ENCODE data around the gene KRTAP5-9. TPM values are rescaled to one million over a fixed set of nuclear protein-coding genes. Genes with fewer than 3 reads are reported as not detected.

The KRTAP5-9 gene
- total RNA-seq, 3 donors from 2014 or later (not counting 1 experiment from before 2014, with no cell fraction given), result 0.31 TPM; not detected in 2

DNA sequence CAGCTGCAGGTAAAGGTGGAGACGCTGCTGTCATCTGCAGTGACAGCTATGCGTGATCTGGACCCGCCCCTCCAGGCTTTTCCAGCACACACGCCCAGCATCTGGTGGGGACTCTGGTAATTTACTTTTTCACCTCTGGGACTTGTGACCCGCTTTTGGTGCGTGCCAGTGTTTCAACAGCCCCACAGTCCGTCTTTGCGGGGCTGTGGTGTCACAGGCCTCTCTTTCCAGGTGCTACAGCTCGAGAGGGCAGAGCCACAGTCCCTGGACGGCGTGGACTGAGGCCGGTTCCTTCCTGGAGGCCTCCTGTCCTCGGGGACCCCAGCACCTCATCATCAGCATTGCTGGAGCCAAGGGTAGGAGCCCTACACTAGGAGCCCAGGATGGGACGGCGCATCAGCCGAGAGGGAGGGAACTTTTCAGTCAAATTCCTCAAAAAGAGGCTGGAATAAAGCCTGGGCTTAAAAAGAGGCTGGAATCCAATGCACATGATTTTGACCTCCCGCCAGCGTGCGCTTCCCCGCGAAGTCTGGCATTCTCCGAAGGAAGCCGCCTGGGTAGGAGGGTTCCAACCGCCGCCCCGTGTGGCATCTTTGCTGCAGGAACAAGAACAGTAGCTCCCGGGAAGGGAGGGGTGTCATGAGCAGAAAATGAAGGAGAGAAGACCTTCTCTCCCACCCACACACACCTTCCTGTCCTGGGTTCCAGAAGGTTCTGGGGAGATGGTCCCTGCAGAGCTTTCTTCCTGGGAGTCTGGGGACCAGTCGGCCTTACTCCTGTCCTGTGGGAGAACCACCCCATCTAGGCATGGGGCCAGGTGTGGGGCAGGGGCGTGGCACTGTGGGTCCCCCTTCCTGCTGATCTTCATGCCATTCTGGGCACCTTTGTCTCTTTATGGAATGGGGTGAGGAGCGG, 46.9 kb upstream of the KRTAP5-9 start:
- Histone ChIP-seq H3K27me3 (ENCODE audit: control insufficient read depth, insufficient read depth, low read length) (no peaks in the 10 kb centered on the region), H3K36me3 (ENCODE audit: control insufficient read depth, insufficient read depth, low read length) (peaks cover 68% of the 10 kb centered on the region), H3K27ac (ENCODE audit: low read length) (no peak overlapping the region), H3K9me3 (ENCODE audit: control insufficient read depth, insufficient read depth, low read length) (no peaks in the 10 kb centered on the region), H3K4me3 (ENCODE audit: low read length) (no peak overlapping the region), H3K4me1 (ENCODE audit: control insufficient read depth, insufficient read depth, low read length) (no peaks in the 10 kb centered on the region)
- H3K27ac Mint-ChIP-seq, result no peak overlapping the region
- H3K9me3 Mint-ChIP-seq, result no peaks in the 10 kb centered on the region
- H3K36me3 Mint-ChIP-seq, result peaks cover 9% of the 10 kb centered on the region
- DNase-seq, result no peak
- no peak overlapping the region for H3K4me3 Mint-ChIP-seq
- H3K27me3 Mint-ChIP-seq (ENCODE audit: low read depth in 2 of 2), result no peaks in the 10 kb centered on the region
- WGBS (ENCODE audit: insufficient coverage), result 97% methylated on average over 30 of the region's 30 CpGs
- intact Hi-C loops (cut with micrococcal nuclease), result no loop called here
- peaks cover 0 to 4% of the 10 kb centered on the region in 2 donors for H3K4me1 Mint-ChIP-seq
- no peak for ATAC-seq
- TF ChIP-seq, protein P1, sequence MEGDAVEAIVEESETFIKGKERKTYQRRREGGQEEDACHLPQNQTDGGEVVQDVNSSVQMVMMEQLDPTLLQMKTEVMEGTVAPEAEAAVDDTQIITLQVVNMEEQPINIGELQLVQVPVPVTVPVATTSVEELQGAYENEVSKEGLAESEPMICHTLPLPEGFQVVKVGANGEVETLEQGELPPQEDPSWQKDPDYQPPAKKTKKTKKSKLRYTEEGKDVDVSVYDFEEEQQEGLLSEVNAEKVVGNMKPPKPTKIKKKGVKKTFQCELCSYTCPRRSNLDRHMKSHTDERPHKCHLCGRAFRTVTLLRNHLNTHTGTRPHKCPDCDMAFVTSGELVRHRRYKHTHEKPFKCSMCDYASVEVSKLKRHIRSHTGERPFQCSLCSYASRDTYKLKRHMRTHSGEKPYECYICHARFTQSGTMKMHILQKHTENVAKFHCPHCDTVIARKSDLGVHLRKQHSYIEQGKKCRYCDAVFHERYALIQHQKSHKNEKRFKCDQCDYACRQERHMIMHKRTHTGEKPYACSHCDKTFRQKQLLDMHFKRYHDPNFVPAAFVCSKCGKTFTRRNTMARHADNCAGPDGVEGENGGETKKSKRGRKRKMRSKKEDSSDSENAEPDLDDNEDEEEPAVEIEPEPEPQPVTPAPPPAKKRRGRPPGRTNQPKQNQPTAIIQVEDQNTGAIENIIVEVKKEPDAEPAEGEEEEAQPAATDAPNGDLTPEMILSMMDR (IDR thresholded peaks at IDR 0.05), result no peak

DNA sequence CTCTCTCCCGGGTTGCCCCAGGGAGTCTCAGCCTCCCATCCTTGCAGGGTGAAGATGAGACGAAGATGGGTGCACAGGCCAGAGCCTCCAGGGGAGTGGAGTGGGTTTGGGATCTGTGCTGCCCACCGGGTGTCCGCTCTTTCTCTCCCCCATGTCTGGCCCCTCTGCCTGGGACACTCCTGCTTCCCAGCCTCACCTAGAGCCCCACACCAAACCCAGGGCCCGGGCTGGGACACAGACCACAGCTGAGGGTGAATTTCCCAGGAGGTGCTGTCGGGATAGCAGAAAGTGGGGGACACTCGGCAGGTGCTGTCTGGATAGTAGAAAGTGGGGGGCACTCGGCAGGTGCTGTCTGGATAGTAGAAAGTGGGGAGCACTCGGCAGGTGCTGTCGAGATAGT, 46.2 kb upstream of the KRTAP5-9 start:
- DNase-seq, result no peak
- H3K27me3 ChIP-seq (ENCODE audit: control insufficient read depth, insufficient read depth, low read length), result no peaks in the 10 kb centered on the region
- H3K27ac ChIP-seq (ENCODE audit: low read length), result no peak overlapping the region
- Mint-ChIP-seq H3K9me3 (no peaks in the 10 kb centered on the region), H3K4me3 (no peak overlapping the region), H3K27me3 (ENCODE audit: low read depth in 2 of 2) (no peaks in the 10 kb centered on the region), H3K36me3 (peaks cover 16% of the 10 kb centered on the region), H3K27ac (no peak overlapping the region), H3K4me1 (peaks cover 0 to 4% of the 10 kb centered on the region in 2 donors)
- H3K36me3 ChIP-seq (ENCODE audit: control insufficient read depth, insufficient read depth, low read length), result peaks cover 63% of the 10 kb centered on the region
- H3K4me3 ChIP-seq (ENCODE audit: low read length), result no peak overlapping the region
- intact Hi-C loops (cut with micrococcal nuclease), result no loop called here
- WGBS (ENCODE audit: insufficient coverage), result 97% methylated on average over 8 of the region's 10 CpGs
- TF ChIP-seq, protein P1 (IDR thresholded peaks at IDR 0.05), result no peak
- ATAC-seq, result no peak
- no peaks in the 10 kb centered on the region for H3K9me3 ChIP-seq (ENCODE audit: control insufficient read depth, insufficient read depth, low read length)
- H3K4me1 ChIP-seq (ENCODE audit: control insufficient read depth, insufficient read depth, low read length), result no peaks in the 10 kb centered on the region

DNA sequence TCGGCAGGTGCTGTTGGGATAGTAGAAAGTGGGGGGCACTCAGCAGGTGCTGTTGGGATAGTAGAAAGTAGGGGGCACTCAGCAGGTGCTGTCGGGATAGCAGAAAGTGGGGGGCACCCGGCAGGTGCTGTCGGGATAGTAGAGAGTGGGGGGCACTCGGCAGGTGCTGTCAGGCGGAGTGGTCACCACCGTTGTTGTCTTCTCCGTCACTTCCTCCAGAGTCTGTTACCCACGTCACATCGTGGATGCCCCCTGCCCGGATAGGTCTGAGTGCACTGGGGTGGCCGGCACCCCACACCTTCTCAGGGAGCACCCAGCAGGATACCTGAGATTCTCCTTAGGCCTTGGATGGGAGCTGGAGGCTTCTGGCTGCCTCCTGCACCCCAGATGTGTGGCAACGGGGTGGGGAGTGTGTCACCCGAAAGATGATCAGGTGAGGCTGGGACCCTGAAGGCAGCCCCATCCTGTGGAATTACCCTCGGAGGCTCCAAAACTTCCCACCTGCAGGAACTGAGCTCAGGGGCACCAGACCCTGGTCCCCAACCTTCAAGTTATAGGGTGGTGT, 45.3 kb upstream of the KRTAP5-9 start:
- H3K4me3 Mint-ChIP-seq, result no peak overlapping the region
- peaks cover 0 to 4% of the 10 kb centered on the region in 2 donors for H3K4me1 Mint-ChIP-seq
- DNase-seq (no peak), ATAC-seq (no peak)
- no peak overlapping the region for H3K4me3 ChIP-seq (ENCODE audit: low read length)
- H3K36me3 ChIP-seq (ENCODE audit: control insufficient read depth, insufficient read depth, low read length), result peaks cover 54% of the 10 kb centered on the region
- no peak overlapping the region for H3K27ac Mint-ChIP-seq
- intact Hi-C loops (cut with micrococcal nuclease), result no loop called here
- peaks cover 19% of the 10 kb centered on the region for H3K36me3 Mint-ChIP-seq
- no peaks in the 10 kb centered on the region for H3K4me1 ChIP-seq (ENCODE audit: control insufficient read depth, insufficient read depth, low read length)
- WGBS (ENCODE audit: insufficient coverage), result 97% methylated on average over 14 of the region's 15 CpGs
- H3K9me3 Mint-ChIP-seq, result no peaks in the 10 kb centered on the region
- no peaks in the 10 kb centered on the region for H3K27me3 ChIP-seq (ENCODE audit: control insufficient read depth, insufficient read depth, low read length)
- TF ChIP-seq, protein P1 (IDR thresholded peaks at IDR 0.05), result no peak
- no peak overlapping the region for H3K27ac ChIP-seq (ENCODE audit: low read length)
- no peaks in the 10 kb centered on the region for H3K27me3 Mint-ChIP-seq (ENCODE audit: low read depth in 2 of 2)
- no peaks in the 10 kb centered on the region for H3K9me3 ChIP-seq (ENCODE audit: control insufficient read depth, insufficient read depth, low read length)
